Measurements from ENCODE around the gene ADIPOQ. TPM values are rescaled to one million over a fixed set of nuclear protein-coding genes. Genes with fewer than 3 reads are reported as not detected.
"Not testable (repeated sequence)": the region's sequence is repeated elsewhere in the genome, so short reads cannot be mapped to it uniquely, and the experiment has no call there.

Gene ADIPOQ
- polyA plus RNA-seq, 3 donors: not detected

- Mint-ChIP-seq H3K9me3 (no peaks in the 10 kb centered on the region), H3K27me3 (ENCODE audit: low read depth in 3 of 3) (no peaks in the 10 kb centered on the region), H3K4me1 (peaks cover 6% of the 10 kb centered on the region), H3K36me3 (peaks cover 26 to 42% of the 10 kb centered on the region in 2 donors), H3K4me3 (no peak overlapping the region), H3K27ac (peak overlapping the region in 1 of 7 donors; percentile 69)
- H2AFZ ChIP-seq (ENCODE audit: insufficient read depth, low read depth, low read length, poor library complexity, severe bottlenecking): no peak overlapping the region
- H3K27me3 ChIP-seq (ENCODE audit: control insufficient read depth in 2 of 2, insufficient read depth in 2 of 2, low read length in 2 of 2): no peaks in the 10 kb centered on the region
- H3K9ac ChIP-seq (ENCODE audit: insufficient read depth, low read length, poor library complexity, severe bottlenecking): no peak overlapping the region
- no peak for TF ChIP-seq CTCF (IDR thresholded peaks at IDR 0.05)
- H3K36me3 ChIP-seq (replicated peaks in 1 of 2; ENCODE audit: control insufficient read depth in 1 of 2, insufficient read depth in 2 of 2, low read length in 2 of 2): peaks cover 15 to 29% of the 10 kb centered on the region in 2 donors
- no peaks in the 10 kb centered on the region for H3K9me3 ChIP-seq (replicated peaks in 1 of 2; ENCODE audit: control insufficient read depth in 1 of 2, insufficient read depth in 1 of 2, low read length in 2 of 2)
- H3K4me2 ChIP-seq (replicated peaks; ENCODE audit: extremely low read depth, low read length, poor library complexity, severe bottlenecking): no peak overlapping the region
- intact Hi-C loops (cut with micrococcal nuclease): no loop called here
- peaks cover 0 to 2% of the 10 kb centered on the region in 2 donors for H3K4me1 ChIP-seq (ENCODE audit: control insufficient read depth in 1 of 2, insufficient read depth in 2 of 2, low read length in 2 of 2)
- H3K79me2 ChIP-seq (ENCODE audit: insufficient read depth, low read length): peaks cover 14% of the 10 kb centered on the region
- DNase-seq: no peak
- no CpG with 5 or more reads among the region's 1 CpG for WGBS (ENCODE audit: insufficient coverage)
- H3K4me3 ChIP-seq (replicated peaks in 1 of 3; ENCODE audit: low read depth in 2 of 3, low read length in 3 of 3): no peak overlapping the region
- no peaks in the 10 kb centered on the region for H4K20me1 ChIP-seq (ENCODE audit: insufficient read depth, low read length)
- H3K27ac ChIP-seq (ENCODE audit: low read depth in 1 of 2, low read length in 2 of 2): no peak overlapping the region
Observed at GRCh38 chr3:186800285-186800684, 42.2 kb upstream of the ADIPOQ start.

- no peak for TF ChIP-seq CTCF (IDR thresholded peaks at IDR 0.05)
- H3K9ac ChIP-seq (ENCODE audit: insufficient read depth, low read length, poor library complexity, severe bottlenecking): no peak overlapping the region
- H3K27me3 ChIP-seq (ENCODE audit: control insufficient read depth in 2 of 2, insufficient read depth in 2 of 2, low read length in 2 of 2): no peaks in the 10 kb centered on the region
- 100% methylated on average over 2 of the region's 3 CpGs for WGBS (ENCODE audit: insufficient coverage)
- no peak overlapping the region for H2AFZ ChIP-seq (ENCODE audit: insufficient read depth, low read depth, low read length, poor library complexity, severe bottlenecking)
- no peak overlapping the region for H3K4me3 ChIP-seq (replicated peaks in 1 of 3; ENCODE audit: low read depth in 2 of 3, low read length in 3 of 3)
- peaks cover 28% of the 10 kb centered on the region for H3K79me2 ChIP-seq (ENCODE audit: insufficient read depth, low read length)
- peaks cover 8 to 17% of the 10 kb centered on the region in 2 donors for H3K36me3 ChIP-seq (replicated peaks in 1 of 2; ENCODE audit: control insufficient read depth in 1 of 2, insufficient read depth in 2 of 2, low read length in 2 of 2)
- no peaks in the 10 kb centered on the region for H4K20me1 ChIP-seq (ENCODE audit: insufficient read depth, low read length)
- no peaks in the 10 kb centered on the region for H3K9me3 Mint-ChIP-seq
- H3K36me3 Mint-ChIP-seq: peaks cover 12 to 25% of the 10 kb centered on the region in 2 donors
- DNase-seq: no peak
- intact Hi-C loops (cut with micrococcal nuclease): no loop called here
- no peak overlapping the region for H3K27ac Mint-ChIP-seq
- no peaks in the 10 kb centered on the region for H3K9me3 ChIP-seq (replicated peaks in 1 of 2; ENCODE audit: control insufficient read depth in 1 of 2, insufficient read depth in 1 of 2, low read length in 2 of 2)
- H3K4me1 ChIP-seq (ENCODE audit: control insufficient read depth in 1 of 2, insufficient read depth in 2 of 2, low read length in 2 of 2): peaks cover 11 to 18% of the 10 kb centered on the region in 2 donors
- peaks cover 17% of the 10 kb centered on the region for H3K4me1 Mint-ChIP-seq
- no peaks in the 10 kb centered on the region for H3K27me3 Mint-ChIP-seq (ENCODE audit: low read depth in 3 of 3)
- H3K27ac ChIP-seq (ENCODE audit: low read depth in 1 of 2, low read length in 2 of 2): no peak overlapping the region
- no peak overlapping the region for H3K4me3 Mint-ChIP-seq
- no peak overlapping the region for H3K4me2 ChIP-seq (replicated peaks; ENCODE audit: extremely low read depth, low read length, poor library complexity, severe bottlenecking)
Observed at GRCh38 chr3:186802701-186803100, 39.8 kb upstream of the ADIPOQ start.

- Mint-ChIP-seq H3K36me3 (peaks cover 11 to 24% of the 10 kb centered on the region in 2 donors), H3K27ac (peak overlapping the region in 1 of 7 donors; percentile 32), H3K4me1 (peaks cover 13% of the 10 kb centered on the region)
- H3K27me3 ChIP-seq (ENCODE audit: control insufficient read depth in 2 of 2, insufficient read depth in 2 of 2, low read length in 2 of 2); H4K20me1 ChIP-seq (ENCODE audit: insufficient read depth, low read length); H3K27ac ChIP-seq (ENCODE audit: low read depth in 1 of 2, low read length in 2 of 2); H3K9me3 ChIP-seq (replicated peaks in 1 of 2; ENCODE audit: control insufficient read depth in 1 of 2, insufficient read depth in 1 of 2, low read length in 2 of 2); H3K4me2 ChIP-seq (replicated peaks; ENCODE audit: extremely low read depth, low read length, poor library complexity, severe bottlenecking); H3K27me3 Mint-ChIP-seq (ENCODE audit: low read depth in 3 of 3); DNase-seq; intact Hi-C loops (cut with micrococcal nuclease); H3K9me3 Mint-ChIP-seq; H3K4me3 Mint-ChIP-seq; H3K4me3 ChIP-seq (replicated peaks in 1 of 3; ENCODE audit: low read depth in 2 of 3, low read length in 3 of 3); H2AFZ ChIP-seq (ENCODE audit: insufficient read depth, low read depth, low read length, poor library complexity, severe bottlenecking); H3K9ac ChIP-seq (ENCODE audit: insufficient read depth, low read length, poor library complexity, severe bottlenecking): not testable (repeated sequence)
- Histone ChIP-seq H3K4me1 (ENCODE audit: control insufficient read depth in 1 of 2, insufficient read depth in 2 of 2, low read length in 2 of 2) (peaks cover 11 to 18% of the 10 kb centered on the region in 2 donors), H3K36me3 (replicated peaks in 1 of 2; ENCODE audit: control insufficient read depth in 1 of 2, insufficient read depth in 2 of 2, low read length in 2 of 2) (peaks cover 7 to 16% of the 10 kb centered on the region in 2 donors), H3K79me2 (ENCODE audit: insufficient read depth, low read length) (peaks cover 28% of the 10 kb centered on the region)
- WGBS (ENCODE audit: insufficient coverage): 100% methylated on average over 2 of the region's 4 CpGs
Observed at GRCh38 chr3:186803447-186803846, 39.1 kb upstream of the ADIPOQ start.
